Head of caudate nucleus (tissue), 42 donors: ENCODE measurements around the gene C11orf68.

Source experiments
- DNase-seq, 42 donors: peaks; one replicate each; pipeline versions ENCODE4 v3.0.0 to v3.0.0-alpha.2; 2020 to 2021; ENCODE audit warnings: mixed read lengths in 7 of 42
- intact Hi-C: fragments of 100-400 bp; cut with DNase I; formaldehyde crosslinking; loops from one replicate; pipeline ENCODE4 v1.15.0; 2022

C11orf68 gene

DNA sequence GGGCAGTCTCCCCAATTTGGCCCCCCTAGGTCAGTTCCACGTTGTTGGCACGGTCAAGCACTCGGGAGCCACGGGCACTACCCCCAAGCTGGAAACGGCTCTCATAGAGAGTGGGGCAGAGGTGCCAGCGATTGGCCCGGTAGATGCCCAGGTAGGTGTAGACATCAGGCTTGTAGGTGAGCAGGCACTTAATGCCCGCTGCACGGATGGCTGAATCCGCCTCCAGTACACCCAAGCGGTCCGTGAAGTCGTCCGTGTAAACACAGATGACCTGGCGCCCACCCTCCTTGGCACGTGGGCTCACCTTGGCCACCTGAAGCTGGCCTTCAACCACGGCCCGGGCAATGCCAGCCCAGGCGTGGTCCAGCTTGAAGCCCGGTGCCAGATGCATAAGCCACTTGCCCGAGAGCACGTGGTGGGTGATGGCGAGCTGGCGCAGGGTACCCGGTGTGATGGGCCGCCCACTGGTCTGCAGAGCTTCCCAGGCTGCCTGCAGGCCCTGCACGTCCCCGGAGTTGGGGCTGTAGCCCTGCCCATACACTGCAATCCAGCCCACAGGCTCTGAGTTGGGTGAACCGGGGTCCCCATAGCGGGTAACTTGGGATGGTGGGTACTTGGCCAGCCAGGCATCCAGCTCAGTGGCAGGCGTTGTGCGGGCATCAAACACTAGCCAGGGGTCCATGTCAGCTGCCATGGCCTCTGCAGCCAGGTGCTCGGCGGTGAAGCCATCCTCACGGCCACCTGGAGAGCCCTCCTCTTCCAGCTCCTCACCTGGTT, 1.2 kb downstream of the C11orf68 start:
- intact Hi-C loops = loop anchor here (5.0 kb wide), 2 partner anchors 35 to 45 kb away; partner anchors contain the start of gene SART1
- DNase-seq = no peak

DNA sequence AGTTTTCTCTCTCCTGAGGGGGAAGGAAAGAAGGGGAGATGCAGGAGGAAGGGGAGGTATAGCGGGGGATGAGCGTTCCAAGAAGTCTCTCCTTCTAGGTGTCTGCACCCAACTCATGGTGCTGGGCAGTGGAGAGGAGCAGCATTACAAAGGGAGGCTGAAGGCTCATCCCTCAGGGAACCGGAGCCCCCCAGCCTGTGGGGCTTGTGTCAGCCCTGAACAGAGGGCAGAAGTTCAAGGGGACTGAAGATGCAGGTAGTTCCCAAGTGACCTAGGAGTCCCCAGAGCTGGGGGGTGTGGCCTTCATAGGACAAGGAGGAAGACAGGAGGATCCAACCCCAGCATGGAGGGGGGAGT, 1.8 kb downstream of the C11orf68 start:
- DNase-seq = no peak
- intact Hi-C loops = loop anchor here (5.0 kb wide), 2 partner anchors 35 to 45 kb away; partner anchors contain the start of gene SART1

DNA sequence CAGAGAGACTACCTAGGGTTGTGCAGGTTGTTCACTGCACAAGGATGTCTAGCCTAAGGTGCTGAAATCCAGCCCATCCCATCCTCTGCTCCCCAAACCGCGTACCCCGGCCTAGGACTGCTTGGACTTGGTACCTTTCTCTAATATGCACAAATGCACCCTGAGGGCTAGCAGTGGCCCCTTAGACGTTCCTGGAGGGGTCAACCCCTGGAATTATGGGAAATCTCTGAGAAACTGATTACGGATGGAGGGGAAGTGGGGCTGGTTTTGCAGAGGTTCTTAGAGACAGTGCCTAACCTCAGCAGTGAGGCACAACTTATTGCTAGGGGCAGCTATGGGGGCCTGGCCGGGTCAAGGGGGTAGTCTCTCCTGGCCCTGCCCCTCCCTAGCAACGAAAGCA, 2.5 kb downstream of the C11orf68 start:
- intact Hi-C loops = loop anchor here (5.0 kb wide), 2 partner anchors 34 to 46 kb away; partner anchors contain the start of gene SART1
- DNase-seq = no peak

DNA sequence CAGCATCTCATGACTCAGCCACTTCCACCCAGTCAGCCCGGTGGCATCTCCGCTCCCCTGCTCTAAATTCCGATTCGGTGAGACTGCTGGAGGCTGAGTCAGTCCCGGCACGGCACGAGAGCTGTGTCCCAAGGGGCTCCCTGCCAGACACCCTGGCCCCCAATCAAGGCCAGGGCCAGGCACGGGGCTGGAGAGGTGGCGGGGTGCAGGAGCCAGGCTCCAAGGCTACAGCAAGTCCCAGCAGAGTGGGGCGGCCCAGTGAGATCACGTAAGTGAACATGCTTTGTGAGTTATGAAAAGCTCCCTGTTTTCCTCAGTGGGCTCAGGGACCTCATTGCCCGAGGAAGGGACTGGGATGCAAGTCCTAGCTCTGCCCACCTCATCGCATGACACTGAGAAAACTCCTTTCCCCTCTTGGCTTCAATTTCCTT, 3.0 kb downstream of the C11orf68 start:
- peak in 41 of 42 donors; percentile 33 to 92 (median 63) for DNase-seq
- intact Hi-C loops = loop anchor here (5.0 kb wide), 2 partner anchors 34 to 46 kb away; partner anchors contain the start of gene SART1

DNA sequence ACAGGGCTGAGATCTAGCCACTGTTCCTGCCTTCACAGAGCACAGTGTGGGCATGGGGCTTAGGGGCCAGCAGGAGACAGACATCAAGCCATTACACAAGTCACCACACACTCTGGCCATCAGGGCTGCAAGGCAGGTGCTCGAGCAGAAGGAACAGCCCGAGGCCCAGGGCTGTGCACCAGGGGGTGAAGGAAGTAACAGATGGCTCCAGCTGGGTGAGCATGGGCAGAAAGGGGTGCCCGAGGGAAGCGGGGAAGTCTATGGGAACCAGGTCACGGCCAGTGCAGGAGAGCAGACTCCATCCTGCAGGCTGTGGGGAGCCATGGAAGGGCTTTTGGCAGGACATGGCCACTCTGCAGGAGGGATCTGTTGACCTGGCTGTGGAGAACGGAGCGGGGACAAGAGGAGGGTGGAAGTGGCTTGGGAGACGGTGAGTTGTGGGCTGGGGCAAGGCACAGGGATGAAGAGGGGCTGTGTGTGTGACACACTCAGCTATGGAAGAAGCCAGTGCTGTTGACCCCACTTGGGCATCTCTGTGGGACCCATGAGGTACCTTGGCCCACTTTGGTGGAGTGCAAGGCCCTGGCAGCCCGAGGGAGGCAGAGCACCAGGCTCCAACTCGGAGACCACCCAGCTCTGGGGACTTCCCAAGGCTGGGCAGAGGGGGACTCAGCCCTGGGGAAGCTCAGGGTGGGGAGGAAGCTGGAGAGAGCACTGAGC, 3.6 kb downstream of the C11orf68 start:
- intact Hi-C loops = loop anchor here (5.0 kb wide), 2 partner anchors 33 to 47 kb away; partner anchors contain the start of gene SART1
- DNase-seq = no peak

DNA sequence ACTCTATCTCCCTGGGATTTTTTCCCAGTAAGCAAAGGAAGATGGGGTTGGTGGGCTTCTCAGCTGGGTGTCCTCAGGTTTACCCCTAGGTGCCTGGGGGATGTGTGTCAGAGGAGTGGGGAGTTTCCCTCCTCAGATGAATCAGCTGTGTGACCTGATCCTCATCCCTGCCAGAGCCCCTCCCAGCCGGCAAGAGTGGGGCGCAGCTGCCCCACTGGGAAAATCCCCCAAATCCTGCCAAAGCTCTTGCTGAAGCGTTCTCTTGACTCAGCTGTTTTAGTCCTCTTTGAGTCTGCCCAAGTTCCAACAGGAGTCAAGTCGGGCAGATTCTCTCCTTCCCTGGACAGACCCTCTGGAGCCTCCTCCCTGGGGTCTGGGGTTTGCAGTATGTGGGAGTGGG, 6.0 kb downstream of the C11orf68 start:
- DNase-seq = no peak
- intact Hi-C loops = no loop called here

DNA sequence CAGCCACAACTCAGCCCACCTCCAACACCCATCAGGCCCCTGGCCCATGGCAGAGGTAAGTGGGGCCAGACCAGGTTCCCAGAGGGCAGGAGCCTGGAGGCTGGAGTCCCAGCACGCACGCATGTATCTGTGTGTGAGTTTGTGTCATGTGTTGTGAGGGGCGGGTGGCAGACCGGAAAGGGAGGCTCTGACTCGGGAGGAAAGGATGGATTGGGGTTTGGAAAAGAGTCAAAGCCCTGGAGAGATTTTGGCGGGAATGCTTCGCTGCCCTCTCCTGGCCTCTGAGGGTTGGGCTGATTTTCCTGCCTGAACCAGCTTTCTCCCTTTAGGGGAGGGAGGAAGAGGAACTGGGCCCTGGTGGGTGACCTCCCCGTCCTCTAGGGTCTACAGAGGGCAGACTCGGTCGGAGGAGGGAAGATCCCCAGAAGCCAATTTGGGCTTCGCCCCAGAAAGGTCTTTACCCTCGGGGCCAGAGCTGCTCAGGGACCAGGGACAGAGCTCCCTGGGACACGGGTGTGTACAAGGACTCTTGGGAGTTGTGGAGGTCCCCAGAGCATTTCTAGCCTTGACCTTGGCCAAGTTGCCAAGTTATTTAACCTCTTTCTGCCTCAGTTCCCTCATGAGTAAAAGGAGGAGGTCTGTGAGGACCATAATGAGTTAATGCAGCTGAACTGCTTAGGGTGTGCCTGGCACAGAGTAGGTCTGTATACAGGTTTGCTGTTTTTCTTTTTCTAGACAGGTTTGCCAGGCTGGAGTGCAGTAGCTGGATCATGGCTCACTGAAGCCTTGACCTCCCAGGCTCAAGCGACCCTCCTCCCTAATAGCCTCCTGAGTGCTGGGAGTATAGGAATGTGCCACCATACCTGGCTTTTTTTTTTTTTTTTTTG, 6.9 kb downstream of the C11orf68 start:
- intact Hi-C loops = no loop called here

DNA sequence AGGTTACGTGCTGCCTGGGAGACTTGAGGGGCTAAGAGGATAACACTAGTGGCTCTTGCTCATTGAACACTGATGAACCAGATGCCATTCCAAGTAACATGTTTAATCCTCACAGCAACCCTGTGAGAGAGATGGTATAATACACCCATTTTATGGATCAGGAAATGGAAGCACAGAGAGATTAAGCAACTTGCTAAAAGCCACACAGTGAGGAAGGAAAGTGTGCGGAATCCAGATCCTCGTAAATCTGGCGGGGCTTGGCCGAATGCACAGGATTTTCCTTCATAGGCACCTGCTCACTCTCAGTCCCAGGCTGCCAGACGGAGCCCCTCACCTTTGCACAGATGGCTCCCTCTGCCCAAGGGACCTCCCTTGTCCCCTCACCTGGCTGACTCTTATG, 11.0 kb downstream of the C11orf68 start:
- intact Hi-C loops = no loop called here
- DNase-seq = no peak

More for the DNA sequence above, 6.9 kb downstream of the C11orf68 start:
- no peak for DNase-seq

DNA sequence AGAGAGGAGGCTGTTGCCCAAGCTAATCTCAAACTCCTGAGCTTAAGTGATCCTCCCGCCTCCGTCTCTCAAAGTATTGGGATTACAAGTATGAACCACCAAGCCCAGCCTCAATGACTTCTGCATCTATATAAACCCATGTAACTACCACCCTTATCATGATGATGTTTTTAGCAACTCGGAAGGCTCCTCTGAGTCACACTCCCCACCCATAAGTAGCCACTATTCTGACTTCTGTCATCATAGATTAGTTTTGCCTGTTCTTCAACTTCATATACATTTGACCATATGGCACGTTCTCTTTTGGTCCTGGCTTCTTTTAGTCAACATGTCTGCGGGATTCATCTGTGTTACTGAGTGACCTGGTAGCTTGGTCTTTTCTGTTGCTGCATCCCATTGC, 12.3 kb downstream of the C11orf68 start:
- intact Hi-C loops = no loop called here
- no peak for DNase-seq

DNA sequence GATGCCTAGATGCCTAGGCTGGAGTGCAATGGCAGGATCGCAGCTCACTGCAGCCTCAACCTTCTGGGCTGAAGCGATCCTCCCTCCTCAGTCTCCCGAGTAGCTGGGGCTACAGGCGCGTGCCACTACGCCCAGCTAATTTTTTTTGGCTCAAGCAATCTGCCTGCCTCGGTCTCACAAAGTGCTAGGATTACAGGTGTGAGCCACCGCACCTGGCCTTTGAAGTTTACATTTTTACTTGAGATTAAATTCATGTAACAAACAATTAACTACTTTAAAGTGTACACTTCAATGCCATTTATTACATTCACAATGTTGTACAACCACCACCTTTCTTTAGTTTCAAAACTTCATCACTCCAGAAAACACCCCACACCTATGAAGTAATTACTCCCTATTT, 15.1 kb downstream of the C11orf68 start:
- DNase-seq = no peak
- intact Hi-C loops = no loop called here

DNA sequence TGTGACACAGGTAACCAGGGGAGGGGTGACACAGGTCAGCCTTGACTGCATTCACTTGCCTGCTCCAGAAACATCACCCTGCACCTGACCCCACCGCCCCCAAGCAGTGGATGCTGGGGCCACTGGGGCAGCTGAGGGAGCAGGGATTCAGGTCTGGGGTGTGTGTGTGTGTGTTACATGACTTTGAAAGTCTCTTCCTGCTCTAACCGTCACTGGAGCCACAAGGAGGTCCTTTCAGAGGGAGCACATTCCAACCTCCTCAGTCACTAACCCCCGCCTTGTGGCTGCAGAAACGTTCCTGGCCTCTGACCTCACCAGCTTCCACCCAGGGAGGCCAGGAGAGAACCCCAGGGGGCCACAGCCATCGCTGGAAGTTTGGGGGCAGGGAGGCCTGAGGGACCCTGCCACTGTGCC, 15.8 kb downstream of the C11orf68 start:
- intact Hi-C loops = no loop called here
- DNase-seq = no peak

DNA sequence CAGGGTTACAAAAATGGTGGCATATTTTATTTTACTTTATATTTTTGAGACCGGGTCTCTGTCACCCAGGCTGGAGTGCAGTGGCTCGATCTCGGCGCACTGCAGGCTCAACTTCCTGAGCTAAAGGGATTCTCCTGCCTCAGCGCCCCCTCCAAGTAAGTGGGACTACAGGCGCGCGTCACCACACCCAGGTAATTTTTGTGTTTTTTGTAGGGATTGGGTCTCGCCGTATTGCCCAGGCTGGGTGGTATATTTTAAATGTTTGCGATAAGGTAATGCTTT, 18.0 kb downstream of the C11orf68 start:
- DNase-seq = no peak
- intact Hi-C loops = no loop called here

DNA sequence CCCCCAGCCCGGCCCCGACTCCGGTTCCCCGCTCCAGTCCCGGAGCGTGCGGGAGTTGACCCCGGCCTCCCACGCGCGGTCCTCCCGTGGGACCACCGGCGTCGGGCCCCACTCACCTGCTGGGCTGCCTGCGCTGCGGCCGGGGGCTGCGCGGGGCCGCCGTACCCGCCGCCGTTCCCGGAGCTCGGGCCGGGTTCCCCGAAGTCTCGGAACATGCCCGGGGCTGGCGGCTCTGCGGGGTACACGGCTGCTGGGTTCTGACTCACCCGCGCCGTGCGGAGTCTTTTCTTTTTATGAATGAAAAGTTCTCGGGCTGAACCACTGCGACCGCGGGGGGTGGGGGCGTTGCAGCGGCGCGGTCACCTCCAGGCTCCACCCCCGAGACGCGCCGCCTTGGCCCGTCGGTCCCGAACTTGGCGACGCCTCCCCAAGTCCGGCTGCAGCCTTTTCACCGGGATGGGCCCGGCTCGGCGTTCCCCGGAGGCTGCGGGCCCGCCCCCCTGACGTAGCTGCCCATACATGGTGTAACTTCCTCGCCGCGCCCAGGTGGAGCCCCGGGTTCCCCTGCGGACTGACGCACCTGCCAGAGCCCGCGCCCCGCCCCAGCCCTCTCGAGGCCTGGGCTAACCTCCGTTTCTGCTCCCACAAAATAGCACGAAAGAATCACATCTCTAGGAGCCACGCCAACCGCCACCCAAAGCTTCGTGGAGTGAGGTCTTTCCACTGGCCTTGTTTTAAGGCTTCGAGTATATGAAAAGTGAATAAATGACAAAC, 18.6 kb downstream of the C11orf68 start, which contains the start of gene FOSL1:
Gene FOSL1 (minus strand): TSS at position 264 of the 774 bp plus-strand sequence. CDS start 49 bp downstream, at position 215.
- DNase-seq = peak in 41 of 42 donors; percentile 59 to 91 (median 78)
- intact Hi-C loops = no loop called here

DNA sequence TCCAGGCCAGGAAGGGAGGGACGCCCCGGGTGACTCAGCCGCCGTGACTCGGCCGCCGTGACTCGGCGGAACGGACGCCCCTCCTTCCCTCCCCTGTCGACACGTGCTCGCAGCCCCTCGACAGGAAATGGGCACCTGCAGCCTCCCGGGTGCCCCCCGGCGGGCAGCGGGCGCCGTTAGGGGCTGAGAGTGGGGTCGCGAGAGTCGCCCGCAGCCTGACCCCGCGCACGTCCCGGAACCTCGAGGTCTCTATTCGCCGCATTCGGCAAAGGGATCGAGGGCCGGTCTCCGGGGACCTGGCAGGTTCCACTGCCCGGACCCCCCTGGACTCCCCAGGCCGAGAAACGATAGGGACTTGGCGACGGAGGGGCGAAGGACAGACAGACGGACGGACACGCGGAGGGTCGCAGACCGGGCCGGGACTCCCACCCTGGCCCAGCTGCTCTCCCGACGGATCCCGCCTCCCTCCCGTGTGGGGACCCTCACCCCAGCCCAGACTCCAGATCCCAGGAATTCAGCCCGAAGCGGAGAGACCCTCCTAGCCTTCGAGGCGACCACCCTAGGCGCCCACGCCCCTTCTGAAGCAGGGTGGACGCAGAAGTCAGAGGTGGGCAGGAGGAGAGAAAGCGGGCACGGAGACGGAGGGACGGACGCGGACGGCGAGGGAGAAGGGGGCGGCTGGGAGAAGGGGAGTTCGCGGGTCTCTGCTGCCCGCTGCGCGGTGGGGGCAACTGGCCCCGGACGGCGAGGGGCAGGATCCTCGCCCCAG, 19.3 kb downstream of the C11orf68 start:
- intact Hi-C loops = no loop called here
- DNase-seq = peak in 1 of 42 donors; percentile 55

DNA sequence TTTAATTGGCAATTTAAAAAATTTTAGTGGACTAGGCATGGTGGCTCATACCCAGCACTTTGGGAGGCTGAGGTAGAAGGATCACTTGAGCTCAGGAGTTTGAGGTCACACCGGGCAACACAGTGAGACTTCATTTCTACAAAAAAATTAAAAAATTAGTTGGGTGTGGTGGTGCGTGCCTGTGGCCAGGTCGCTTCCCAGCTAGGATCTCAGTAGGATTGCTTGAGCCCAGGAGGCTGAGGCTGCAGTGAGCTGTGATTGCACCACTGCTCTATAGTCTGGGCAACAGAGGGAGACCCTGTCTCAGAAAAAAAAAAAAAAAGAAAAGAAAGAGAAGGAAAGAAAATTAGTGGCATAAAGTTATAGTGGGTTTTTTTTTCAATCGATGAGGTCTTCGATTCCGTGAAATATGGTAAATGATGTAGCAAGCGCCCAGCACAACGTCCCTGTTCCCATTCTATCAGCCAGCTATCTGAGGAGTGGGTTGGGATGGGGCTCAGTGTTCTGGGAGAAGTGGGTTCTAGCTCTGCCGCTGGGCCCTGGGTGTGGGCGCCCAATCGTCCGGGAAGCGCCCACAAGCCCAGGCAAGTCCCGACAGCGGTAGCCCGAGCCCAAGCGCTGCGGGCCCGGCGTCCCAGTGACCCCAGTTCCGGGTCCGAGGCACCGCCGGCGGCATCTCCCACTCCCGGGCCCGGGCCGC, 20.1 kb downstream of the C11orf68 start:
- intact Hi-C loops = no loop called here
- no peak for DNase-seq

DNA sequence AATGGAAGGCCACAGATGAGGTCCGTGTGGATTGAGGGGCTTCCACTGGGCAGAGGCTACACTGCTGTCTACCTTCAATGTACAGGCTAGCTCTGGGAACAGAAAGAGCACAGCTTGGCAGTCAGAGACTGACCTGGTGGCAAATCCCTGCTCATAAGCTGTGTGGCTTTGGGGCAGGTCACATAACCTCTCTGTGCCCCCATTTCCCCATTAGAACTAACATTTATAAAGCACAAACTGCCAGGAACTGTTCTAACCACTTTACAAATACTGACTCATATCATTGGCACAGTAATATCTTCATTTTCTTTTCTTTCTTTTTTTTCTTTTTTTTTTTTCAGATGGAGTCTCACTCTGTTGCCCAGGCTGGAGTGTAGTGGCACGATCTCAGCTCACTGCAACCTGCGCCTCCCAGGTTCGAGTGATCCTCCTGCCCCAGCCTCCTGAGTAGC, 21.8 kb downstream of the C11orf68 start:
- no peak for DNase-seq
- intact Hi-C loops = no loop called here
